Fibroblast of lung (primary cell): ENCODE data around the gene PCDH15. TPM values are rescaled to one million over a fixed set of nuclear protein-coding genes. Genes with fewer than 3 reads are reported as not detected.
"Not testable (repeated sequence)": the region's sequence is repeated elsewhere in the genome, so short reads cannot be mapped to it uniquely, and the experiment has no call there.

ENCODE experiments used
- DNase-seq, 2 donors: peaks; one replicate each; pipeline versions ENCODE4 v3.0.0 to v3.0.0-alpha.2; 2010; ENCODE audit warnings: low read depth in 2 of 2
- H2AFZ ChIP-seq: 2 replicates; pipeline ENCODE4 v1.5.1; 2012; ENCODE audit warnings: low read length, control low read depth, inconsistent platforms
- H3K27ac ChIP-seq: 2 replicates; pipeline ENCODE4 v1.5.1; 2011; ENCODE audit warnings: low read length, control low read depth; ENCODE audit not compliant: insufficient read depth
- H3K27me3 ChIP-seq: 2 replicates; pipeline ENCODE4 v1.5.1; 2011; ENCODE audit warnings: mild to moderate bottlenecking, low read length; ENCODE audit not compliant: control insufficient read depth, insufficient read depth
- H3K36me3 ChIP-seq: 2 replicates; pipeline ENCODE4 v1.5.1; 2011; ENCODE audit warnings: low read length; ENCODE audit not compliant: control insufficient read depth, insufficient read depth
- H3K4me1 ChIP-seq: 2 replicates; pipeline ENCODE4 v1.5.1; 2011; ENCODE audit warnings: low read length; ENCODE audit not compliant: control insufficient read depth, insufficient read depth; ENCODE audit errors: extremely low read depth
- H3K4me2 ChIP-seq: 2 replicates; pipeline ENCODE4 v1.5.1; 2011; ENCODE audit warnings: low read length, control low read depth; ENCODE audit not compliant: insufficient read depth; ENCODE audit errors: extremely low read depth
- H3K4me3 ChIP-seq, 4 experiments: fragments of 200-600 bp in 1 of 4; sonication (generic) in 1 of 4; replicated peaks in 1 of 4; 2 replicates each; pipeline ENCODE4 v1.5.1; 2011 to 2016; ENCODE audit warnings: low read length in 4 of 4, low read depth in 3 of 4, mild to moderate bottlenecking in 3 of 4, control low read depth in 2 of 4, inconsistent platforms in 1 of 4, mixed read lengths in 1 of 4; ENCODE audit not compliant: insufficient read depth in 1 of 4; ENCODE audit errors: control extremely low read depth in 1 of 4
- H3K79me2 ChIP-seq: 2 replicates; pipeline ENCODE4 v1.5.1; 2012; ENCODE audit warnings: mild to moderate bottlenecking, low read length, inconsistent platforms; ENCODE audit not compliant: control insufficient read depth, insufficient read depth
- H3K9ac ChIP-seq: 2 replicates; pipeline ENCODE4 v1.5.1; 2011; ENCODE audit warnings: mild to moderate bottlenecking, low read length, control low read depth; ENCODE audit not compliant: insufficient read depth
- H3K9me3 ChIP-seq: 2 replicates; pipeline ENCODE4 v1.5.1; 2012; ENCODE audit warnings: low read depth, low read length; ENCODE audit not compliant: control insufficient read depth, insufficient read depth
- H4K20me1 ChIP-seq: 2 replicates; pipeline ENCODE4 v1.5.1; 2011; ENCODE audit warnings: low read length; ENCODE audit not compliant: control insufficient read depth, insufficient read depth; ENCODE audit errors: extremely low read depth
- CTCF ChIP-seq, 2 donors: IDR thresholded peaks in 1 of 2; conservative IDR thresholded peaks in 1 of 2; 1 replicate in 1 of 2; 2 replicates in 1 of 2; pipeline ENCODE4 v1.5.1; 2011 to 2012; ENCODE audit warnings: low read length in 2 of 2, control low read depth in 1 of 2, inconsistent platforms in 1 of 2, low read depth in 1 of 2, mild to moderate bottlenecking in 1 of 2
- EZH2 ChIP-seq: IDR thresholded peaks from 2 replicates; pipeline ENCODE4 v1.5.1; 2012; ENCODE audit warnings: low read length, control low read depth, mild to moderate bottlenecking; ENCODE audit errors: missing control alignments
- polyA plus RNA-seq, 2 donors: library from polyadenylated mRNA; depleted of rRNA in 1 of 2; stranded (reverse) in 1 of 2; unstranded in 1 of 2; fragments of >200 nt; gene quantifications; 2 replicates each; pipeline ENCODE4 v1.2.1, GENCODE V29; 2011 to 2012; ENCODE audit warnings: missing spikeins in 1 of 2
- total RNA-seq: library from RNA; depleted of rRNA; stranded (reverse); fragments of >200 nt; gene quantifications from 2 replicates; pipeline ENCODE4 v1.2.1, GENCODE V29; 2014

Gene PCDH15
- total and polyA plus RNA-seq, 2 donors (not counting 1 experiment from before 2014, with no cell fraction given), result under 0.01 TPM; not detected in 1

- Histone ChIP-seq H3K27me3 (no peaks in the 10 kb centered on the region), H3K9me3 (no peaks in the 10 kb centered on the region), H3K79me2 (no peaks in the 10 kb centered on the region), H3K27ac (no peak overlapping the region), H3K36me3 (no peaks in the 10 kb centered on the region), H3K4me3 (no peak overlapping the region), H4K20me1 (no peaks in the 10 kb centered on the region), H3K4me1 (no peaks in the 10 kb centered on the region), H3K9ac (no peak overlapping the region), H2AFZ (no peak overlapping the region), H3K4me2 (no peak overlapping the region)
- TF ChIP-seq EZH2, result no peak
- no peak for TF ChIP-seq CTCF (conservative IDR thresholded peaks at IDR 0.05 in 1 of 2, IDR thresholded peaks at IDR 0.05 in 1 of 2; ENCODE audit: low read depth in 1 of 2, low read length in 2 of 2)
- DNase-seq, result no peak
These were observed 385.5 kb downstream of the PCDH15 start for GRCh38 chr10:54415483-54415882.

- Histone ChIP-seq H3K27ac (no peak overlapping the region), H3K36me3 (no peaks in the 10 kb centered on the region), H3K9me3 (no peaks in the 10 kb centered on the region), H3K9ac (no peak overlapping the region), H3K4me2 (no peak overlapping the region), H3K79me2 (no peaks in the 10 kb centered on the region), H3K27me3 (no peaks in the 10 kb centered on the region), H3K4me3 (no peak overlapping the region), H2AFZ (no peak overlapping the region), H4K20me1 (no peaks in the 10 kb centered on the region), H3K4me1 (no peaks in the 10 kb centered on the region)
- peak in 1 of 2 donors; percentile 55 for TF ChIP-seq CTCF (conservative IDR thresholded peaks at IDR 0.05 in 1 of 2, IDR thresholded peaks at IDR 0.05 in 1 of 2; ENCODE audit: low read depth in 1 of 2, low read length in 2 of 2)
- no peak for TF ChIP-seq EZH2
- DNase-seq, result peak; percentile 9 to 65
These were observed 398.5 kb downstream of the PCDH15 start for GRCh38 chr10:54402576-54402975.

- H3K4me2 ChIP-seq, result no peak overlapping the region
- H3K4me3 ChIP-seq, result no peak overlapping the region
- TF ChIP-seq EZH2 (no peak), CTCF (conservative IDR thresholded peaks at IDR 0.05 in 1 of 2, IDR thresholded peaks at IDR 0.05 in 1 of 2; ENCODE audit: low read depth in 1 of 2, low read length in 2 of 2) (no peak)
- no peaks in the 10 kb centered on the region for H3K27me3 ChIP-seq
- DNase-seq, result no peak
- no peaks in the 10 kb centered on the region for H3K36me3 ChIP-seq
- H3K79me2 ChIP-seq, result no peaks in the 10 kb centered on the region
- H3K4me1 ChIP-seq, result no peaks in the 10 kb centered on the region
- H3K9me3 ChIP-seq, result no peaks in the 10 kb centered on the region
- no peak overlapping the region for H3K27ac ChIP-seq
- no peak overlapping the region for H2AFZ ChIP-seq
- no peak overlapping the region for H3K9ac ChIP-seq
- no peaks in the 10 kb centered on the region for H4K20me1 ChIP-seq
These were observed 405.0 kb downstream of the PCDH15 start for GRCh38 chr10:54396031-54396430.

GRCh38 chr10:54394598-54394997 is 406.4 kb downstream of the PCDH15 start:
- not testable (repeated sequence) for H2AFZ ChIP-seq, H3K4me3 ChIP-seq, H3K4me2 ChIP-seq, H3K9me3 ChIP-seq, H3K36me3 ChIP-seq, H4K20me1 ChIP-seq, H3K9ac ChIP-seq, H3K79me2 ChIP-seq, H3K27me3 ChIP-seq, DNase-seq, H3K27ac ChIP-seq, H3K4me1 ChIP-seq
